ENCODE data around the gene CDH4. TPM values are rescaled to one million over a fixed set of nuclear protein-coding genes. Genes with fewer than 3 reads are reported as not detected.

CDH4 gene
- total and polyA plus RNA-seq, 2 donors from 2014 or later = 1.1 TPM; not detected in 1

DNA sequence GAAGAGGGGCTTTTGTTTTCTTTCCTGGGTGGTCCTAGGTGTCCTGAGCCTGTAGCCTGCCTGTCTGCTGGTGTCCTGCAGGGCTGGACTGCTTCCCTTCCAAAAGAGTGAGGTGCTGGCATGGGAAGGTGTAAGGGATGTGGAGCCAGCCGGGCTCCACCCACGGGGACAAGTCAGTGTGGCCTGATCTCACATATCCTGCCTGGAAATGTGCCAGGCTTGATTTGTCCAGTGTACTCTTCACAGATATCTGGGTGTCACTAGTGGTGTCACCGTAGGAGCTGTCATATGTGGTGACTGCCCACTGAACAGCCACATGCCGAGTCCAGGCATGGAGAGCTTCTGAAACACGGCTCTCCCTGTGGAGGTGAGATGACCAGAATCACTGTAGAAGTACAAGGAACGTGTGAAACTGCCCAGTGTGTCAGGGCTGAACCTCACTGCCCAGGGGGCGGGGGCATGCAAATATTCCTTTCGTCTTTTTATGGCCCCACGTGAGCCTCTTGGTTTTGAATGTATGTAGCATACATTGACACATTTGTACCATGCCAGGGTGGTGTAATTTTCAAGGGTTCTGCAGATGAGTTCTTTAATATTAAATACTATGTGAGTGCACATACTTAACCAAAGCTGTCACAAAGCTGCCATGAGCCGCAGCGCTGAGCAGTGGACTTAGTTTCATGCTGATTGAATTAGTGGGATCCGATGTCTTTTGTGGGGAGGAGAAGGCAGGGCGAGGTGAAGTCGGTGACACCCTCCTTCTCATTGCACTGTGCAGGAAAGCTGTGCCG, 55.8 kb downstream of the CDH4 start:
- intact Hi-C loops (cut with DNase I) = no loop called here
- no peak overlapping the region for H3K27ac ChIP-seq (ENCODE audit: low read depth in 2 of 2, low read length in 2 of 2)
- no peak for FAIRE-seq
- H3K36me3 ChIP-seq (ENCODE audit: control insufficient read depth in 2 of 3, insufficient read depth in 3 of 3, low read length in 3 of 3) = no peaks in the 10 kb centered on the region
- no peak overlapping the region for H3K9ac ChIP-seq (ENCODE audit: low read length in 3 of 3)
- no peaks in the 10 kb centered on the region for H3K27me3 ChIP-seq (ENCODE audit: control insufficient read depth, insufficient read depth, low read length)
- DNase-seq = peak in 3 of 5 donors; percentile 51 to 62 (median 61)
- no peak for TF ChIP-seq CTCF (IDR thresholded peaks at IDR 0.05; ENCODE audit: borderline replicate concordance, extremely low read depth, insufficient read depth)
- H3K9me3 ChIP-seq (ENCODE audit: control insufficient read depth in 2 of 3, insufficient read depth in 1 of 3, low read length in 3 of 3) = peaks cover 0 to 2% (median 0%) of the 10 kb centered on the region in 3 donors
- no peak overlapping the region for H3K4me3 ChIP-seq (ENCODE audit: low read length in 3 of 3)
- H3K4me1 ChIP-seq (ENCODE audit: control insufficient read depth in 2 of 3, insufficient read depth in 2 of 3, low read depth in 1 of 3, low read length in 3 of 3) = no peaks in the 10 kb centered on the region

- intact Hi-C loops (cut with DNase I) = no loop called here
- Histone ChIP-seq H3K9me3 (ENCODE audit: control insufficient read depth in 2 of 3, insufficient read depth in 1 of 3, low read length in 3 of 3) (peaks cover 0 to 2% (median 0%) of the 10 kb centered on the region in 3 donors), H3K9ac (ENCODE audit: low read length in 3 of 3) (no peak overlapping the region), H3K27me3 (ENCODE audit: control insufficient read depth, insufficient read depth, low read length) (no peaks in the 10 kb centered on the region), H3K36me3 (ENCODE audit: control insufficient read depth in 2 of 3, insufficient read depth in 3 of 3, low read length in 3 of 3) (no peaks in the 10 kb centered on the region), H3K27ac (ENCODE audit: low read depth in 2 of 2, low read length in 2 of 2) (no peak overlapping the region), H3K4me3 (ENCODE audit: low read length in 3 of 3) (no peak overlapping the region), H3K4me1 (ENCODE audit: control insufficient read depth in 2 of 3, insufficient read depth in 2 of 3, low read depth in 1 of 3, low read length in 3 of 3) (no peaks in the 10 kb centered on the region)
- TF ChIP-seq CTCF (IDR thresholded peaks at IDR 0.05; ENCODE audit: borderline replicate concordance, extremely low read depth, insufficient read depth) = no peak
- no peak for DNase-seq
- FAIRE-seq = no peak
Measured at GRCh38 chr20:61308477-61308774, 56.4 kb downstream of the CDH4 start.

GRCh38 chr20:61310954-61311353, 58.9 kb downstream of the CDH4 start:
- no peak for TF ChIP-seq CTCF (IDR thresholded peaks at IDR 0.05; ENCODE audit: borderline replicate concordance, extremely low read depth, insufficient read depth)
- Histone ChIP-seq H3K27me3 (ENCODE audit: control insufficient read depth, insufficient read depth, low read length) (peaks cover 3% of the 10 kb centered on the region), H3K9ac (ENCODE audit: low read length in 3 of 3) (no peak overlapping the region), H3K4me1 (ENCODE audit: control insufficient read depth in 2 of 3, insufficient read depth in 2 of 3, low read depth in 1 of 3, low read length in 3 of 3) (no peaks in the 10 kb centered on the region), H3K9me3 (ENCODE audit: control insufficient read depth in 2 of 3, insufficient read depth in 1 of 3, low read length in 3 of 3) (no peaks in the 10 kb centered on the region), H3K27ac (ENCODE audit: low read depth in 2 of 2, low read length in 2 of 2) (no peak overlapping the region), H3K36me3 (ENCODE audit: control insufficient read depth in 2 of 3, insufficient read depth in 3 of 3, low read length in 3 of 3) (no peaks in the 10 kb centered on the region), H3K4me3 (ENCODE audit: low read length in 3 of 3) (no peak overlapping the region)
- FAIRE-seq = no peak
- intact Hi-C loops (cut with DNase I) = no loop called here
- no peak for DNase-seq

All from kidney (tissue), 14 donors.